HUES64 (cell line): ENCODE measurements around the gene EXOC5.
"Not testable (repeated sequence)": the region's sequence is repeated elsewhere in the genome, so short reads cannot be mapped to it uniquely, and the experiment has no call there.

Experiments used
- H3K27ac ChIP-seq: 2 replicates; pipeline ENCODE4 v1.7.0; 2013; ENCODE audit warnings: low read depth, low read length, inconsistent platforms
- H3K27me3 ChIP-seq: 2 replicates; pipeline ENCODE4 v1.6.1; 2013; ENCODE audit warnings: mild to moderate bottlenecking, low read length; ENCODE audit not compliant: insufficient read depth
- H3K36me3 ChIP-seq: 2 replicates; pipeline ENCODE4 v1.6.1; 2013; ENCODE audit warnings: mild to moderate bottlenecking, low read length; ENCODE audit not compliant: insufficient read depth
- H3K4me1 ChIP-seq: 2 replicates; pipeline ENCODE4 v1.6.1; 2013; ENCODE audit warnings: mild to moderate bottlenecking, low read length, moderate library complexity; ENCODE audit not compliant: insufficient read depth
- H3K4me3 ChIP-seq: 2 replicates; pipeline ENCODE4 v1.5.1; 2013; ENCODE audit warnings: mild to moderate bottlenecking, low read length, moderate library complexity
- H3K9ac ChIP-seq: 2 replicates; pipeline ENCODE4 v1.6.1; 2013; ENCODE audit warnings: mild to moderate bottlenecking, low read depth, low read length
- H3K9me3 ChIP-seq: 2 replicates; pipeline ENCODE4 v1.6.1; 2013; ENCODE audit warnings: low read depth, low read length; ENCODE audit not compliant: insufficient read depth
- WGBS: fragments of 150-250, 120-280 bp; methylation state at CpG from one replicate; pipeline ENCODE4 v1.1.7; 2013; ENCODE audit warnings: missing lambda C conversion rate; 5-methylcytosine and 5-hydroxymethylcytosine counted together

EXOC5 gene

DNA sequence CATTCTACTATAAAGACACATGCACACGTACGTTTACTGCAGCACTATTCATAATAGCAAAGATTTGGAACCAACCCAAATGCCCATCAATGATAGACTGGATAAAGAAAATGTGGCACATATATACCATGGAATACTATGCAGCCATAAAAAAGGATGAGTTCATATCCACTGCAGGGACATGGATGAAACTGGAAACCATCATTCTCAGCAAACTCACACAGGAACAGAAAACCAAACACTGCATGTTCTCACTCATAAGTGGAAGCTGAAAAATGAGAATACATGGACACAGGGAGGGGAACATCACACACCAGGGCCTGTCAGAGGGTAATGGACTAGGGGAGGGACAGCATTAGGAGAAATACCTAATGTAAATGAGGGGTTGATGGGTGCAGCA lies 10.5 kb downstream of the EXOC5 start:
- not testable (repeated sequence) for H3K9me3 ChIP-seq, H3K4me3 ChIP-seq, H3K36me3 ChIP-seq, H3K27ac ChIP-seq, H3K9ac ChIP-seq, H3K27me3 ChIP-seq
- WGBS, result 97% methylated on average over 2 of the region's 2 CpGs
- H3K4me1 ChIP-seq, result peaks cover 16% of the 10 kb centered on the region; the same call in 1 of the 2 replicates

- Histone ChIP-seq H3K4me1 (peaks cover 12% of the 10 kb centered on the region; the same call in 1 of the 2 replicates), H3K27ac (no peak overlapping the region), H3K36me3 (no peaks in the 10 kb centered on the region), H3K9me3 (no peaks in the 10 kb centered on the region), H3K27me3 (no peaks in the 10 kb centered on the region), H3K4me3 (no peak overlapping the region), H3K9ac (no peak overlapping the region)
These were observed 13.8 kb downstream of the EXOC5 start for GRCh38 chr14:57254884-57255283.

DNA sequence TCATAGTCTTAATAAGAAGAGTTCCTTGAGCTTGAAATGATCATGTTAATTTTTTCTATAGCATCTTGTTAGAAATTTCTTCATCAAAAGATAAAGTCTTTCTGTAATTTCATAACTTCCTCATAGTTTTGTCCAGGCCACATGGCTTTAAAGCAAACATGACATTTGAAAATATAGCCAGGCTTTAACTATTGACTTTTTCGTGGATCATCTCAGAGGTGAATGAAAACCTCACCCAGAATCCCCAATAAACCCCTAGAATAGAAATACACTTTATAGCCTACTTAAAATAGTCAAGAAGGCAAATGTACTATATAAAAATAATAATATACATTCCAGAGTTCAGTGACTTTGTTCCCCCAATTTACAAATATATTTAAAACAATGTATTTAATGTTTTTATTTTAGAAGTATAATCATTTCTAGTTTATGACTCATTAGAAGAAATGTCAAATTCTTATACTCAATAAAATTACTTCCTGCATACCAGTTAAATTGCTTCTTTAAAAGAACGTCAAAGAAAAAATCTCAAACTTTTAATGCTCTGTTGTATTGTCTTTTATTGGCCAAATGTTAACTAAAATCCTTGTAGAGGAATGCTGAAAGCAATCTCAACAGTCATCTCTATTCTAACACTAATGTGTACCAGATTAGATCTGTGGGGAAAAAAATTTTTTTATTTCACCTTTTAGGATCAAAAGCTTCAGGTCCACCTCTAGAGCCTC lies 21.6 kb downstream of the EXOC5 start:
- no peak overlapping the region for H3K4me3 ChIP-seq
- no peaks in the 10 kb centered on the region for H3K27me3 ChIP-seq
- no peak overlapping the region for H3K9ac ChIP-seq
- H3K4me1 ChIP-seq, result 0 out of 2 replicates have a peak, but pooled peaks cover 2% of the 10 kb centered on the region
- no peak overlapping the region for H3K27ac ChIP-seq
- WGBS, result 96% methylated on average over 2 of the region's 2 CpGs
- no peaks in the 10 kb centered on the region for H3K9me3 ChIP-seq
- H3K36me3 ChIP-seq, result peaks cover 50% of the 10 kb centered on the region

DNA sequence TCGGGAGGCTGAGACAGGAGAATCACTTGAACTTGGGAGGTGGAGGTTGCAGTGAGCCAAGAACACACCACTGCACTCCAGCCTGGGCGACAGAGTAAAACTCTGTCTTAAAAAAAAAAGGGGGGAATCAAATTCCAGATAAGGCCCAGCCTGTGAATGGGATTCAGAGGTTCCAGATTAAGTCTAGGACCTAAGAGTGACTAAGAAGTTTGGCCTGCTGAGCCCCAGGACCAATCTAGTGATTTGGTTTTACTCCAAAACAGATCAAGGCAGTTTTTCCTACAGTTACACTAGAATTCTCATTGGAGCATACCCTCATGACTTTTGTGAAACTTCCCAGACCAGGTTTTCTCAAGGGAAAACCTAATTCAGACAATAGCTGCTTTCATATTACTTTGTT lies 22.8 kb downstream of the EXOC5 start:
- H3K27me3 ChIP-seq, result no peaks in the 10 kb centered on the region
- no peak overlapping the region for H3K9ac ChIP-seq
- 93% methylated on average over 2 of the region's 2 CpGs for WGBS
- H3K4me3 ChIP-seq, result no peak overlapping the region
- H3K9me3 ChIP-seq, result no peaks in the 10 kb centered on the region
- no peak overlapping the region for H3K27ac ChIP-seq
- H3K36me3 ChIP-seq, result peaks cover 58% of the 10 kb centered on the region
- H3K4me1 ChIP-seq, result no peaks in the 10 kb centered on the region

DNA sequence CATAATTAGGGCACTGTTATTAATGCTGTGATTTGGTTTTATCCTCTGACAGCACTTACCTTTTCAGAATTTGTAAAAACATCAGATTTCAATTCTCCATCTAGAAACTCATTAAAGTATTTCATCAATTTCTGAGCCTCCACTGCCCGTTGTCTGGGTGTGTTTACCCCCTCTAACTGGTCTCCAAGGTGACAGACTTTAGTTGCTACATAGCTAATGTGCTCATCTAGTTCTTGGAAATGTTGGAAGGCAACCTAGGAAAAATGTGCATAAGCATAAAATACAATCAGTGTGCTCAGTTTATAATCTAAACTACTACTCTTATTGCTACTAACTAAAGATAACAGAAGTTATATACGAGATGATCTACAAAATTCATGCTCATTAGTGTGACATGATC lies 24.6 kb downstream of the EXOC5 start:
- Histone ChIP-seq H3K9ac (no peak overlapping the region), H3K4me1 (no peaks in the 10 kb centered on the region), H3K4me3 (no peak overlapping the region), H3K27ac (no peak overlapping the region), H3K36me3 (peaks cover 67% of the 10 kb centered on the region), H3K27me3 (no peaks in the 10 kb centered on the region), H3K9me3 (no peaks in the 10 kb centered on the region)
- 94% methylated on average over 2 of the region's 2 CpGs for WGBS

DNA sequence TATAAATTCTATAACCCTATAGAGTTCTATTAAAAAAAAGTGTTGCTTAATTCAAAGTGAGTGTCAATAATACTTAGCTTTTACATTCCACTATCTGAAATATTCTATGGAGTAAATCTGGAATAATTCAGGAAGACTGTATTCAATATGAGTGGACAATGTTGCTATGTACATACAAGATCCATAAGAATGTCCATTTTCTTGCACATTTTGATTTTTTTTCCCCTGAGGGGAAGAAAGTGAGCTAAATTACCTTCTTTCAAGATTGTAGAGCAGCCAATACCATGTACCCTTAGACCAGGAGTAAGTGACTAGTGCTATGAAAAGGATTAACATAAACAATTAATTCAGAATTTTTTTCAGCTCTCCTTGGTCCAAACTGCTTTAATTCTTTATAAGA lies 25.4 kb downstream of the EXOC5 start:
- no peak overlapping the region for H3K27ac ChIP-seq
- no peak overlapping the region for H3K4me3 ChIP-seq
- no peak overlapping the region for H3K9ac ChIP-seq

GRCh38 chr14:57240115-57240514 lies 28.6 kb downstream of the EXOC5 start:
- not testable (repeated sequence) for H3K9me3 ChIP-seq, H3K9ac ChIP-seq, H3K4me3 ChIP-seq, H3K27me3 ChIP-seq, H3K27ac ChIP-seq, H3K4me1 ChIP-seq
- peaks cover 80% of the 10 kb centered on the region for H3K36me3 ChIP-seq
- 97% methylated on average over 7 of the region's 7 CpGs for WGBS

More for the DNA sequence above, 25.4 kb downstream of the EXOC5 start:
- Histone ChIP-seq H3K27me3 (no peaks in the 10 kb centered on the region), H3K36me3 (peaks cover 75% of the 10 kb centered on the region), H3K9me3 (no peaks in the 10 kb centered on the region), H3K4me1 (no peaks in the 10 kb centered on the region)

GRCh38 chr14:57232006-57232405 lies 36.7 kb downstream of the EXOC5 start:
- Histone ChIP-seq H3K4me3 (no peak overlapping the region), H3K36me3 (peaks cover 91% of the 10 kb centered on the region), H3K27me3 (no peaks in the 10 kb centered on the region), H3K9ac (no peak overlapping the region), H3K9me3 (no peaks in the 10 kb centered on the region), H3K4me1 (peaks cover 3% of the 10 kb centered on the region; the same call in 1 of the 2 replicates), H3K27ac (no peak overlapping the region)
- WGBS, result no CpG with 5 or more reads among the region's 1 CpG

- H3K9ac ChIP-seq, H3K27ac ChIP-seq, H3K27me3 ChIP-seq, H3K9me3 ChIP-seq, H3K4me3 ChIP-seq: not testable (repeated sequence)
- 100% methylated on average over 2 of the region's 2 CpGs for WGBS
- Histone ChIP-seq H3K4me1 (peaks cover 22% of the 10 kb centered on the region), H3K36me3 (peaks cover 72% of the 10 kb centered on the region)
These were observed 40.4 kb downstream of the EXOC5 start for GRCh38 chr14:57228320-57228719.

DNA sequence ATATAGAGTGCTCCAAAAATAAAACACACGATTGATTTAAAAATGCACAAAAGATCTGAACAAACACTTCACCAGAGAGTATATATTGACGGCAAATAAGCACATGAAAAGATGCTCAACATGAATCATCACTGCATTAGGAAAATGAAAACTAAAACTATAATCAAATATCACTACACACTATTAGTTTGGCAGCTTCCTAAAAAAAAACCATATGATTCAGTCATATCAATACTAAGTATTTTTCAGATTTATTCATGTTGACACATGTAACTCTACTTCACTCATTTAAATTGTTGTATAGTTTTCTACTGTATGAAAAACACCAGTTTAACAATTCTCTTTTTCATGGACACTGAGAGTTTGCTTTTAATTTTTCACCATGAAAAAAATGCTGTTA lies 41.6 kb downstream of the EXOC5 start:
- Histone ChIP-seq H3K9me3 (no peaks in the 10 kb centered on the region), H3K9ac (no peak overlapping the region), H3K36me3 (peaks cover 71% of the 10 kb centered on the region), H3K4me3 (no peak overlapping the region), H3K4me1 (peaks cover 22% of the 10 kb centered on the region), H3K27me3 (no peaks in the 10 kb centered on the region), H3K27ac (no peak overlapping the region)
- WGBS, result 92% methylated on average over 2 of the region's 2 CpGs

- Histone ChIP-seq H3K9ac (no peak overlapping the region), H3K4me1 (peaks cover 25% of the 10 kb centered on the region), H3K4me3 (no peak overlapping the region), H3K9me3 (no peaks in the 10 kb centered on the region), H3K36me3 (peaks cover 67% of the 10 kb centered on the region), H3K27ac (no peak overlapping the region), H3K27me3 (no peaks in the 10 kb centered on the region)
- 95% methylated on average over 3 of the region's 3 CpGs for WGBS
These were observed 46.8 kb downstream of the EXOC5 start for GRCh38 chr14:57221931-57222330.

- Histone ChIP-seq H3K36me3 (peaks cover 84% of the 10 kb centered on the region), H3K9me3 (no peaks in the 10 kb centered on the region), H3K9ac (no peak overlapping the region), H3K27ac (no peak overlapping the region), H3K4me1 (no peaks in the 10 kb centered on the region), H3K27me3 (no peaks in the 10 kb centered on the region), H3K4me3 (no peak overlapping the region)
- 95% methylated on average over 2 of the region's 2 CpGs for whole genome bisulfite sequencing
These were observed 55.8 kb downstream of the EXOC5 start for GRCh38 chr14:57212919-57213318.
